GM12878 (cell line): ENCODE data around the gene MYLK4. TPM values are rescaled to one million over a fixed set of nuclear protein-coding genes. Genes with fewer than 3 reads are reported as not detected.
A peak's percentile ranks its signal among the peaks of the same experiment; 100 is the strongest.

ENCODE experiments used
- ATAC-seq: fragments of 200-7000 bp; cut with Tn5 transposase; 3 replicates; pipeline ENCODE4 v1.9.1; 2020; ENCODE audit warnings: mild to moderate bottlenecking, moderate library complexity
- BruUV-seq: library from RNA; stranded (reverse); fragments of 400-500 nt; replicated peaks from 2 replicates; lab custom pipeline; 2021; lab: Mats Ljungman, UMichigan
- CTCF ChIA-PET: fragments of 300-600 bp; sonication (Branson Sonifier 250); formaldehyde crosslinking; extraction: SDS; loops from one replicate; lab custom pipeline; 2021; ENCODE audit warnings: inconsistent platforms; lab: Yijun Ruan, JAX
- POLR2A ChIA-PET: fragments of 350-600 bp; formaldehyde crosslinking; extraction: SDS; loops from one replicate; lab custom pipeline; 2021; ENCODE audit warnings: inconsistent platforms; lab: Charles Lee
- RAD21 ChIA-PET: fragments of 300-600 bp; sonication (Branson Sonifier 250); formaldehyde crosslinking; loops from one replicate; lab custom pipeline; 2023; ENCODE audit warnings: antibody characterized with exemption; ENCODE audit not compliant: unreplicated experiment; lab: Charles Lee
- SMC1A ChIA-PET: fragments of 300-600 bp; sonication (Branson Sonifier 250); formaldehyde crosslinking; loops from one replicate; lab custom pipeline; 2023; ENCODE audit not compliant: unreplicated experiment, uncharacterized antibody; lab: Charles Lee
- DNase-seq: peaks from one replicate; pipeline ENCODE4 v3.0.0-alpha.2; 2011; ENCODE audit warnings: low read depth, low spot score
- FAIRE-seq: peaks from 3 replicates; lab custom pipeline; 2011; peaks lifted over from hg19 to GRCh38; lab: Jason Lieb, UNC
- H2AFZ ChIP-seq: 2 replicates; pipeline ENCODE4 v1.6.0; 2011; ENCODE audit warnings: low read depth, low read length, control low read depth; ENCODE audit not compliant: control insufficient read depth
- H3K27ac ChIP-seq: 2 replicates; pipeline ENCODE4 v1.5.1; 2011; ENCODE audit warnings: control low read depth; ENCODE audit not compliant: control insufficient read depth, insufficient read depth
- H3K27me3 ChIP-seq, 2 experiments: replicated peaks in 1 of 2; 2 replicates each; pipeline versions ENCODE4 v1.6.0 to v1.6.1; 2011; ENCODE audit warnings: low read length in 1 of 2; ENCODE audit not compliant: control insufficient read depth in 2 of 2, insufficient read depth in 2 of 2
- H3K36me3 ChIP-seq, 2 experiments: 2 replicates each; pipeline ENCODE4 v1.5.1; 2011; ENCODE audit warnings: low read length in 1 of 2; ENCODE audit not compliant: control insufficient read depth in 2 of 2, insufficient read depth in 2 of 2
- H3K4me1 ChIP-seq: 2 replicates; pipeline ENCODE4 v1.6.1; 2011; ENCODE audit warnings: mild to moderate bottlenecking, low read length, moderate library complexity, mixed read lengths; ENCODE audit not compliant: control insufficient read depth, insufficient read depth
- H3K4me2 ChIP-seq: 2 replicates; pipeline ENCODE4 v1.6.0; 2011; ENCODE audit warnings: control low read depth; ENCODE audit not compliant: control insufficient read depth, insufficient read depth
- H3K4me3 ChIP-seq: fragments of 200-600 bp; sonication (generic); 2 replicates; pipeline ENCODE4 v1.5.1; 2016
- H3K79me2 ChIP-seq: 2 replicates; pipeline ENCODE4 v1.6.0; 2011; ENCODE audit warnings: low read length; ENCODE audit not compliant: control insufficient read depth, insufficient read depth
- H3K9ac ChIP-seq: 2 replicates; pipeline ENCODE4 v1.8.0; 2011; ENCODE audit warnings: low read length, control low read depth, mixed read lengths; ENCODE audit not compliant: control insufficient read depth, insufficient read depth
- H3K9me3 ChIP-seq: replicated peaks from 3 replicates; pipeline ENCODE4 v1.5.1; 2011; ENCODE audit warnings: mild to moderate bottlenecking, low read length; ENCODE audit not compliant: control insufficient read depth, insufficient read depth
- H4K20me1 ChIP-seq: 2 replicates; pipeline ENCODE4 v1.6.0; 2011; ENCODE audit not compliant: control insufficient read depth, insufficient read depth
- CHD1 ChIP-seq: IDR thresholded peaks from 2 replicates; pipeline ENCODE4 v1.6.1; 2012; ENCODE audit warnings: low read depth, low read length, improper control_type of control experiment
- DPF2 ChIP-seq: fragments of 450-650 bp; IDR thresholded peaks from 2 replicates; pipeline ENCODE4 v1.6.1; 2017; ENCODE audit warnings: mild to moderate bottlenecking
- EGR1 ChIP-seq, 2 experiments: IDR thresholded peaks; 1 replicate in 1 of 2; 2 replicates in 1 of 2; pipeline ENCODE4 v1.6.1; 2011 to 2012; ENCODE audit warnings: low read depth in 2 of 2, low read length in 2 of 2, borderline replicate concordance in 1 of 2, mild to moderate bottlenecking in 1 of 2, moderate library complexity in 1 of 2
- IKZF2 ChIP-seq, 2 experiments: fragments of 450-650 bp; IDR thresholded peaks; 2 replicates each; pipeline ENCODE4 v1.6.1; 2017; ENCODE audit warnings: mild to moderate bottlenecking in 2 of 2, moderate library complexity in 2 of 2
- NFYA ChIP-seq: IDR thresholded peaks from 2 replicates; pipeline ENCODE4 v1.6.1; 2011; ENCODE audit warnings: low read depth, mild to moderate bottlenecking, low read length, improper control_type of control experiment, borderline replicate concordance
- WGBS: methylation state at CpG from one replicate; pipeline ENCODE4 v1.1.6; 2016; ENCODE audit warnings: low lambda C conversion rate; ENCODE audit not compliant: insufficient replicate concordance, insufficient coverage; ENCODE audit errors: missing lambda C conversion rate; 5-methylcytosine and 5-hydroxymethylcytosine counted together
- in situ Hi-C: fragments of 300-500 bp; cut with MboI; formaldehyde crosslinking; loops from 9 replicates; pipeline ENCODE4 v1.14.3; 2018; ENCODE audit warnings: mixed read lengths
- intact Hi-C: fragments of 100-400 bp; cut with micrococcal nuclease; formaldehyde crosslinking; loops from one replicate; pipeline ENCODE4 v1.14.2; 2022; ENCODE audit not compliant: unreplicated experiment
- polyA plus RNA-seq, 11 experiments: library from polyadenylated mRNA; depleted of rRNA in 4 of 11; unstranded in 6 of 11; stranded (reverse) in 5 of 11; fragments of >200 nt; fragmentation: Nextera tagmentation in 4 of 11; fragmentation: Illumina TruSeq in 1 of 11; extraction: Ambion mirVana in 4 of 11; extraction: Trizol in 1 of 11; gene quantifications; 1 replicate in 1 of 11; 2 replicates in 10 of 11; pipeline versions ENCODE4 v1.2.1 to v1.2.3, GENCODE V29; 2011 to 2016; ENCODE audit warnings: inconsistent platforms in 2 of 11, missing spikeins in 2 of 11, low read depth in 1 of 11
- total RNA-seq, 4 experiments: library from RNA; depleted of rRNA in 3 of 4; stranded (reverse); fragments of >200 nt in 3 of 4; fragmentation: Illumina TruSeq in 1 of 4; extraction: Trizol in 1 of 4; gene quantifications; 2 replicates each; pipeline versions ENCODE4 v1.2.1 to v1.2.3, GENCODE V29; 2013 to 2021
- TF ChIP-seq, protein P1 (sequence below): IDR thresholded peaks from 2 replicates; pipeline ENCODE4 v1.6.1; 2011; ENCODE audit warnings: borderline replicate concordance, low read depth, mild to moderate bottlenecking, moderate library complexity, mixed read lengths, low read length; ENCODE audit not compliant: insufficient read depth; ENCODE audit errors: extremely low read length
- TF ChIP-seq, protein P2 (sequence below): fragments of 450-650 bp; IDR thresholded peaks from 2 replicates; pipeline ENCODE4 v1.6.1; 2018; ENCODE audit warnings: borderline replicate concordance, mild to moderate bottlenecking; ENCODE audit not compliant: partially characterized antibody

The MYLK4 gene
- total and polyA plus RNA-seq, 10 of the 15 experiments (the other 5 are each of a cell fraction or from before 2014, with no cell fraction given): under 0.01 to 0.09 (median 0.05) TPM; not detected in 1

DNA sequence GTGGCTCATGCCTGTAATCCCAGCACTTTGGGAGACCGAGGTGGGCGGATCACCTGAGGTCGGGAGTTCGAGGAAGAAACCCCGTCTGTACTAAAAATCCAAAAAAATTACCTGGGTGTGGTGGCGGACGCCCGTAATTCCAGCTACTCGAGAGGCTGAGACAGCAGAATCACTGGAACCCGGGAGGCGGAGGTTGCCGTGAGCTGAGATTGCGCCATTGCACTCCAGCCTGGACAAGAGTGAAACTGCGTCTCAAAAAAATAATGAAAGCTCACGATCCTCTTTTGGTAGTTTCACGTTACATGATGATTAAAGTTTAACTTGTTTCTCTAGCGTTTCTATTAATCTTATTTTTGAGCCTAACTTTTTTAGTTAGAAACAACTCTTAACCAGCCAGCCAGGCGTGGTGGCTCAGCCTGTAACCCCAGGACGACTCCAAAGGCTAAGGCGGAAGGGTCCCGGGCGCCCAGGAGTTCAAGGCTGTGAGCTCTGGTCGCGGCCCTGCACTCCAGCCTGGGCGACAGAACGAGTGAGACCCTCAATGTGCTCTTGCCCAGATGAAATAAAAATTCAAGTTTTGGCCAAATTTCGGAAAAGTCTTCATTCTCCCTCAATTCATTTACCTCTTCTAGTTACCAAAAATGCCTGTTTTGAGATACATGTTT lies 13.3 kb upstream of the MYLK4 start:
- Histone ChIP-seq H2AFZ (peak overlapping the region; percentile 85), H3K9ac (no peak overlapping the region; the same call in 1 of the 2 replicates), H3K4me1 (peaks cover 8% of the 10 kb centered on the region), H3K9me3 (no peaks in the 10 kb centered on the region; the same call in 2 of the 3 replicates), H3K27me3 (peaks cover 0 to 3% of the 10 kb centered on the region in 2 experiments; a peak in 2 of 4 replicates), H3K4me2 (peak overlapping the region; percentile 99), H3K4me3 (peak overlapping the region; percentile 69; the same call in 1 of the 2 replicates), H4K20me1 (peaks cover 3% of the 10 kb centered on the region; the same call in 1 of the 2 replicates), H3K27ac (peak overlapping the region; percentile 54), H3K79me2 (peaks cover 33% of the 10 kb centered on the region), H3K36me3 (no peaks in the 10 kb centered on the region)
- 76% methylated on average over 27 of the region's 27 CpGs for WGBS
- ChIA-PET POLR2A (no interaction called here), SMC1A (interaction anchor here (1.0 to 1.9 kb wide), 2 partner anchors 28 to 78 kb away, joined by 3 to 5 read pairs; partner anchors contain the start of gene SERPINB1), RAD21 (interaction anchor here (0.5 kb wide), 1 partner anchor 64 kb away, joined by 3 read pairs; no protein-coding TSS in a partner anchor), CTCF (interaction anchor here (1.0 to 3.4 kb wide), 2 partner anchors 14 to 26 kb away, joined by 3 to 24 read pairs; partner anchors contain the start of gene MYLK4)
- TF ChIP-seq CHD1 (no peak), NFYA (no peak), IKZF2 (IDR thresholded peaks at IDR 0.05) (no peak), DPF2 (no peak), EGR1 (IDR thresholded peaks at IDR 0.05; ENCODE audit: borderline replicate concordance in 1 of 2, low read depth in 2 of 2, low read length in 2 of 2) (no peak)
- TF ChIP-seq, protein P1, sequence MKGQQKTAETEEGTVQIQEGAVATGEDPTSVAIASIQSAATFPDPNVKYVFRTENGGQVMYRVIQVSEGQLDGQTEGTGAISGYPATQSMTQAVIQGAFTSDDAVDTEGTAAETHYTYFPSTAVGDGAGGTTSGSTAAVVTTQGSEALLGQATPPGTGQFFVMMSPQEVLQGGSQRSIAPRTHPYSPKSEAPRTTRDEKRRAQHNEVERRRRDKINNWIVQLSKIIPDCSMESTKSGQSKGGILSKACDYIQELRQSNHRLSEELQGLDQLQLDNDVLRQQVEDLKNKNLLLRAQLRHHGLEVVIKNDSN: no peak
- TF ChIP-seq, protein P2, sequence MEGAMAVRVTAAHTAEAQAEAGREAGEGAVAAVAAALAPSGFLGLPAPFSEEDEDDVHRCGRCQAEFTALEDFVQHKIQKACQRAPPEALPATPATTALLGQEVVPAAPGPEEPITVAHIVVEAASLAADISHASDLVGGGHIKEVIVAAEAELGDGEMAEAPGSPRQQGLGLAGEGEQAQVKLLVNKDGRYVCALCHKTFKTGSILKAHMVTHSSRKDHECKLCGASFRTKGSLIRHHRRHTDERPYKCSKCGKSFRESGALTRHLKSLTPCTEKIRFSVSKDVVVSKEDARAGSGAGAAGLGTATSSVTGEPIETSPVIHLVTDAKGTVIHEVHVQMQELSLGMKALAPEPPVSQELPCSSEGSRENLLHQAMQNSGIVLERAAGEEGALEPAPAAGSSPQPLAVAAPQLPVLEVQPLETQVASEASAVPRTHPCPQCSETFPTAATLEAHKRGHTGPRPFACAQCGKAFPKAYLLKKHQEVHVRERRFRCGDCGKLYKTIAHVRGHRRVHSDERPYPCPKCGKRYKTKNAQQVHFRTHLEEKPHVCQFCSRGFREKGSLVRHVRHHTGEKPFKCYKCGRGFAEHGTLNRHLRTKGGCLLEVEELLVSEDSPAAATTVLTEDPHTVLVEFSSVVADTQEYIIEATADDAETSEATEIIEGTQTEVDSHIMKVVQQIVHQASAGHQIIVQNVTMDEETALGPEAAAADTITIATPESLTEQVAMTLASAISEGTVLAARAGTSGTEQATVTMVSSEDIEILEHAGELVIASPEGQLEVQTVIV: no peak
- BruUV-seq: no TSS peak
- intact Hi-C loops (no loop called here), in situ Hi-C loops (no loop called here)
- ATAC-seq: no peak
- no peak for DNase-seq
- no peak for FAIRE-seq
